ENCODE results near the gene KIAA2012.
A peak's percentile ranks its signal among the peaks of the same experiment; 100 is the strongest.
"Not testable (repeated sequence)": the region's sequence is repeated elsewhere in the genome, so short reads cannot be mapped to it uniquely, and the experiment has no call there.

Gene KIAA2012

DNA sequence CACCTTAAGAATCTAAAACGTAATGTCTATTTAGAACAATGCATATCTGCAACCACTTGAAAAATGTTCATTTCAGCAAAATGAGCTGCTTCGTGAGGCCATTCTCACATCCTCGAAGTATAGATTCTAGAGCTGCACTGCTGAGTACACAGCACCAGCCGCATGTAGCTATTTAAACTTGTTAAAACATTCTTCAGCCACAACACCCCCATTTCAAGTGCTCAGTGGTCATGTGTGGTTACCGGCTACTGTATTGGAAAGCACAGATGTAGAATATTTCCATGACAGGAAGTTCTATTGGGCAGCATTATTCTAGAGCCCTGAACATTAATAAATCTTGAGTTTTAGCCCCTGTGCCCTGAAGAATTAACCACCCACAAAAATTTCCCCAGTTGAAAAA lies 130.3 kb downstream of the KIAA2012 start:
- DNase-seq, result no peak

DNA sequence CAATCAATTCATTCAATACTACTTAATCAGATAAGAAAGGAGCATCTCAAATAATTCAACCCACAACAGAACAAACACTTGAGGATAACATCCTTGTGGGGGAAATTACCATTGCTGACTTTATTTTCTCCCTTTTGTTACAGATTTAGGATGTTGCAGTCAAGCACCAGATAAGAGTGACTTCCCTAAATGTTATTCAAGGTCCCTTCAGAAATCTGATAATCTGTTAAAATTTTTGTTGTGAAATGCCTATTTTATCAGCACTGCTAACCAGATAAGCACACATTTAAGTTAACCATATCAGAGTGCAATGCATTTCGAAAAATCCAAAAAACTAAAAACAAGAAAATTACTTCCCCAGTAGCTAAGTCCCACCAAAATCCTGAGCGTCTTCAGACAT lies 131.8 kb downstream of the KIAA2012 start:
- DNase-seq, result no peak

DNA sequence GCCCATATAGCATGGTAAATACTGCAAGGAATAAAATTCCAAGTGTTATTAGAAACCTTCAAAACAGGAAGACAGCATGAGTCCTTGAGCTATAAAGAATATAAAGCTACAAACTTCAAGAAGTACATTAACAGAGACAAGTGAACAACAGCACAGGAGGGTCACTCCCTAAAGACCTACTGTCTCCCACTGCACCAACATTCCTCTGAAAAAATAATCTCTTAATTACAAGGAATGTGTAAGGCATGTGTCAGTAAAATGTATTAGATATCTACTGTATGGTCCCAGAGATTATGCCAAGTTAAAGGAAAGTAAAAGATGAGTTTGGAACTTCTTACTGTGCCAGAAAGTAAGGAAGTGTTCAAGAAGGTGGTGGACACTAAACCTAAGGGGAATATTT lies 135.5 kb downstream of the KIAA2012 start:
- no peak for DNase-seq

DNA sequence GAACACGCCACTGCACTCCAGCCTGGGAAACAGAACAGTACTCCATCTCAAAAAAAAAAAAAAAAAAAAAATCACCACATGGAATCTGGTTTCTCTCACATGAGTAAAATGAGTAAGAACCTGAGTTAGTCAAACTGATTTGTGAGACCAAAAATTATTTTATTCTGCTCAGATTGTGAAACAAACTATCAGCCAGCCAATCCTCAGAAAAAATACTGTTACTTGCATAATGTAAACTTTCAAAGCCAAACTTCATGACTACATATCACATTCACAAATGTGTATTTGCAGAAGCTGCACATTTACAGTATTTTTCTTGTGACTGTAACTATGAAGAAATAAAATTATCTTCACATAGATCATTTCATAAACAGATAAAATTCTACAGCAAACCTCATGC lies 142.1 kb downstream of the KIAA2012 start:
- no peak for DNase-seq

DNA sequence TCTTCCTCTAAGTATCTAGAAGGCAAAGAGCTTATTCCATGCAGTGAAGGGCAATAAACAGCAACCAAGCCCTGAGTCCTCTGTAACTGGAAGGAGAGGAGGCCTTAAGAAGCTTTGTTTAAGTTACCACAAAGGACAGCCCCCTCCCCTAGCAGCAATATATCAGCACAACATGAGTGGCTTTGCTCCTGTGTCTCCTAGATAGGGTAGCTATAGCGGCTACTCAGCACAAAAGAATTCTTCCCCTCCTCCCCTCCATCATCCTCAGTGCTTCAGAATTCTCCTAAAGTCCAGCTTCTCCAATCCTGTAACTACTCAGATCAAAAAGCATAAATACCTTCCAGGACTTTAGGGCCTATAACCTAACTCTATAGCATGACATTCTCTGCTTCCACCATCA lies 148.8 kb downstream of the KIAA2012 start:
- DNase-seq, result no peak

DNA sequence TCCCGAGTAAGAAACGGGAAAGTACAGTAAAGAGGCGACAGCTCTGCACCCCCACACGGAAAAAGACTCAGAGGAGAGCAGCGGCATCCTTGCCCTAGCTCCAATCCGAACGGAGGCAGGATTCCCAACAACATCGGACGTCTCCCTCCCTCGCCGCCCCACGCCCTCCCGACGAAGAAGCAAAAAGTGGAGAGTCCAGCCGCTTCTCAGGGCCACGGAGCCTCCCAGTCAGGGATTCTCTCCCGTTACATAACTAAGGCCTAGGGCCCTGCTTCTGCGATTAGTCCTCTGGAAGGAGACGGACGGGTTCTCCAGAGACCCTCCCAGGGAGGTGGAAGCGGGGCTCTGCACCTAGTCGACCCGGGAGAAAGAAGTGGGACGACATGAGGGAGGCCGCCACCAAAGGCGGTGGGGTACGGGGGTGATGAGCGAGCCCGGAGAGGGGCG lies 164.8 kb downstream of the KIAA2012 start:
- peak in 1 of 2 experiments; percentile 50 for DNase-seq

DNA sequence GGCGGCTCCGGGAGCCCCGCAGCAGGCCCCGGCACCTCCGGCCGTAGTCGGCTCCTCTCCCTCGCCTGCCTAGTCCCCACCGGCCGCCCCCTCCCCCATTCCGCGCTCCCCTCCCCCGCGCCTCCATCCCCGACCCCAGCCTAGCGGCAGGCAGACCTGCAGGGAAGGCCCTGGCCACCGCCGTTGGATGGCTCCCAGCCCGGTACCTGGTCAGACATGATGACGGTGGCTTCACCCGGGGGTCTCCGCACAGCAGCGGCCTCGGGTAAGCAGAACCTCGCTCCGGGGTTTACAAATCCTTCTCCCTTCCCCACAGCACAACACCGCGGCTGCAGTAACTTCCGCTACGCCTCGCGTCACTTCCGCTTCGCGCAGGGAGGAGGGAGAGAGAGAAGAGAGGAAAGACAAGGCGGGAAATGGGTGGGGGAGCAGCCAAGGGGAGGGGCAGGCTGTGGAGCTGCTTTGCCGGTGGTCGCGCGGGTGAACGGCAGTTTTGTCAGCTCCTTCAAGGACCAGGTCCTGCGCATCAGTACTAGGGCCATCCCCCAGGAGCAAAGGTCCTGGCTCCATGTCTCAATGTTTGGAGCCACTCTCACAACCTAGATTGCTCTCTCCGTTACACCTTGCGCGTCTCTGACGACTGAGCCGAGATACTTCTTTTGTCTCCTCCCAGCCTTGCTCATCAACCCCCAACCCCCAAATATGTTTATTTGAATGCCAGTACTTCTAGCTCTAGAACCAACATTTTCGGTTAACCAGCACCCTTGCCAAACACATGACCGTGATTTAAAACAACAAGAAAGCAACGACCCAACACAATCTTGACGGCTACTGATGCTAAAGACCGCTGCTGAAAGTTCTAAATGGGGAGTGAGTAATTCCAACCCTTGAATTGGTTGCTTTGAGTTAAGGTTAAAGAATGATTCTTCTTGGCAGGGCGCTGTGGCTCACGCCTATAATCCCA lies 165.5 kb downstream of the KIAA2012 start, which contains the start of gene SUMO1:
SUMO1 (minus strand) TSS at position 364 of the 964 bp plus-strand sequence; CDS start at position 218, 146 bp downstream.
- DNase-seq, result peak; percentile 81 to 90

DNA sequence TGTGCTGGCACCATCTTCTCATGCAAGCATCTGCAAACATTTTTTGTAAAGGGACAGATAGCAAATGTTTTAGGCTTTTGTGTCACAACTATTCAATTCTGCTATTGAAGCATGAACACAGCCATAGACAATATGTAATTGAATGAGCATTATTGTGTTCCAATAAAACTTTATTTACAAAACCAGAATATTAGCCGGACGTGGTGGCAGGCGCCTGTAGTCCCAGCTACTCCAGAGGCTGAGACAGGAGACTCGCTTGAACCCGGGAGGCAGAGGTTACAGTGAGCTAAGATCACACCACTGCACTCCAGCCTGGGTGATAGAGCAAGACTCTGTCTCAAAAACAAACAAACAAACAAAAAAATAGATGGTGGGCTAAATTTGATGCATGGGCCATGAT lies 174.7 kb downstream of the KIAA2012 start:
- not testable (repeated sequence) for DNase-seq

DNA sequence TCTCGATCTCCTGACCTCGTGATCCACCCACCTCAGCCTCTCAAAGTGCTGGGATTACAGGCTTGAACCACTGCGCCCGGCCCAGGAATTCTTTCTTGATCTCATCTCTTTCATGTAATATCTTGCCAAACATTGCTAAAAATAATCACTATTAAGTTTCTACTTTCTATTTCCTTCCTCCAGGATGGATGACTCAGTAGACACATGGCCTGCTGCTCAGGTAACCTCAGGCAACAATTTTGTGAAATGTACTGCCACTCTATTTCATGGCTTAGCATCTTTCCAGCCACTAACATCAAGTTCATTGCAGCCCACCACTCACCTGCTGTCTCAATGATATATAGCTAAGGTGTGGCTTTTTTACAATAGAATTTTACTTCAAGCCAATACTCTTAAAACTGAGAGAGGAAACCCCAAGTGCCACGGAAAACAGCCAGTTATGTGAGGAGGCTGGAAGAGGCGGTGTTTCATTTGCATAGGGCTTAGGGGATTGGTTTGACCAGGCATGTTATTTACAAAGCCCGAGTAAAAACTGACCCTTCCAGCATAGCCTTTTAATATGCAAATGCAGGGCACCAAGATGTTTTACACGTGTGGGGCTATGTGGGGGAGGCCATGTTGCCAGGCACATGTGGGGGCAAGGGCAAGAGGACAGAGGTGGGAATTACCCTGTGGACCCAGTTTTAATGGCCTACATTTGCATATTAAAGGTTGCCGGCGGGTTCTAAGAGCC lies 176.6 kb downstream of the KIAA2012 start:
- no peak for DNase-seq

DNA sequence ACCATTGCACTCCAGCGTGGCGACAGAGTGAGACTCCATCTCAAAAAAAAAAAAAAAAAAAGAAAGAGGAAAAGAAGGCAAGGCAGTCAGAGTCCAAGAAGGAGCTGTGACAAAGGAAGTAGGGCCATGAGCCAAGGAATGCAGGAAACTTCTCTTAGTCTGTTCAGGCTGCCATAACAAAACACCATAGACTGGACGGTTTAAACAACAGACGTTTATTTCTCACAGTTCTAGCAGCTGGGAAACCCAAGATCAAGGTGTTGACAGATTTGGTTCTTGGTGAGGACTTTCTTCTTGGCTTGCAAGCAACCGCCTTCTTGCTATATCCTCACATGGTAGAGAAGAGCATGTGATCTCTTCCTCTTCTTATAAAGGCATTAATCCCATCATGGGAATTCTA lies 178.4 kb downstream of the KIAA2012 start:
- DNase-seq, result no peak
